ENCODE data around the gene NR2C2AP. TPM values are rescaled to one million over a fixed set of nuclear protein-coding genes. Genes with fewer than 3 reads are reported as not detected.

NR2C2AP gene
- total RNA-seq, 1 donor from 2014 or later, result 8.3 TPM

DNA sequence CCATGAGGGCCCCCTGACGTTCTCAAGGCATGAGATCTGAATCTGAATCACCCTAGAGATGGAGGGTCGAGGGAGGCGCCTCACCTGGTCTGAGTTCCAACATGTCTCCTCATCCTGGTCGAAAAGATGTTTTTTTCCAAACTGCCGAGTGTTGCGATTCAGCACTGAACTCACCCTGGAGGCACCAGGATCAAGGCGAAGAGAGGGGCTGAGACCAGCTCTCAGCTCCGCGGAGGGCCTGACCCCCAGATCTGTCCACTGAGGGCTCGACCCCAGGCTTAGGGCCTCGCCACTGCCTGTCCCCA lies 555 bp downstream of the NR2C2AP start:
- Mint-ChIP-seq H3K4me1 (ENCODE audit: low read depth) (peaks cover 14% of the 10 kb centered on the region), H3K27me3 (ENCODE audit: low read depth) (peaks cover 4% of the 10 kb centered on the region), H3K36me3 (ENCODE audit: low read depth) (peaks cover 9% of the 10 kb centered on the region), H3K9me3 (ENCODE audit: low read depth) (no peaks in the 10 kb centered on the region), H3K27ac (ENCODE audit: unreplicated experiment) (peak overlapping the region; percentile 80), H3K4me3 (ENCODE audit: unreplicated experiment) (peak overlapping the region; percentile 88)
- TF ChIP-seq, protein P1, sequence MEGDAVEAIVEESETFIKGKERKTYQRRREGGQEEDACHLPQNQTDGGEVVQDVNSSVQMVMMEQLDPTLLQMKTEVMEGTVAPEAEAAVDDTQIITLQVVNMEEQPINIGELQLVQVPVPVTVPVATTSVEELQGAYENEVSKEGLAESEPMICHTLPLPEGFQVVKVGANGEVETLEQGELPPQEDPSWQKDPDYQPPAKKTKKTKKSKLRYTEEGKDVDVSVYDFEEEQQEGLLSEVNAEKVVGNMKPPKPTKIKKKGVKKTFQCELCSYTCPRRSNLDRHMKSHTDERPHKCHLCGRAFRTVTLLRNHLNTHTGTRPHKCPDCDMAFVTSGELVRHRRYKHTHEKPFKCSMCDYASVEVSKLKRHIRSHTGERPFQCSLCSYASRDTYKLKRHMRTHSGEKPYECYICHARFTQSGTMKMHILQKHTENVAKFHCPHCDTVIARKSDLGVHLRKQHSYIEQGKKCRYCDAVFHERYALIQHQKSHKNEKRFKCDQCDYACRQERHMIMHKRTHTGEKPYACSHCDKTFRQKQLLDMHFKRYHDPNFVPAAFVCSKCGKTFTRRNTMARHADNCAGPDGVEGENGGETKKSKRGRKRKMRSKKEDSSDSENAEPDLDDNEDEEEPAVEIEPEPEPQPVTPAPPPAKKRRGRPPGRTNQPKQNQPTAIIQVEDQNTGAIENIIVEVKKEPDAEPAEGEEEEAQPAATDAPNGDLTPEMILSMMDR (IDR thresholded peaks at IDR 0.05), result no peak
- DNase-seq (ENCODE audit: low spot score), result no peak

DNA sequence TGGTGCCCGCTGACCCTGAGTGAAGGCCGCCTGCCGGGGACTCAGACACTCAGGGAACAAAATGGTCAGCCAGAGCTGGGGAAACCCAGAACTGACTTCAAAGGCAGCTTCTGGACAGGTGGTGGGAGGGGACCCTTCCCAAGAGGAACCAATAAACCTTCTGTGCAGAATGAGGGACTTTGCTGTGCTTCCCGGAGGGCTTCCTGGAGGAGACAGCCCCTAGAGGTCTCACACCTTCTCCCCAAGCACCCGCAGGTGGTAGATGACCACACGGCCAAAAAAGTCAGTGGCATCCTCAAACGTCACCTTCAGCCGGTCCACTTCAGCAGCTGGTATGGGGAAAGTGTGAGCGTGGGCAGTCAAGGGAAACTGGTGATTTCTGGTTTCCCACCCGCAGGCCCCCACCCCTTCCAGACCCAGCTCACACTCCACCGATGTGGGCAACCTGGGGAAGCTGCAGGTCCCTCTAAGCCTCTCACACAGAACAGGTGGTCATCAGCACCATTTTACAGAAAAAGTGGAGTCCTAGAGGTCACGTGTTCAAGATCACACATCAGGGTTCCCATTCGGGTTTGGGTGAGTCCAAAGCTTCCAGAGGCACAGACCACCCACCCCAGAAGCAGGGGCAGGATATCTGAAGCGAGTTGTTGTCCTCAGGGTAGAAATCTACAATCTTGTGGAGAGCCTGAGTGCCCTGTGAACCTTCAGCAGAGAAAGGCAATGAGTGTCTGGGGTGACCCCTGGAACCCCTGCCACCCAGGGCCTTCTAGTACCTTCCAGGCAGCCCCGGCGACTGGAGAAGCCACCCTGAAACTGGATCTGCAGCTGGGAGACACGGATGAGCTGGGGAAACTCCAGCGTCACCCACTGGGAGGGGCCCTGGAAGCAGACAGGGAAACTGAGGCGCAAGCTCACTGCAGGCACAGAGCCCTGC lies 1.2 kb downstream of the NR2C2AP start:
- TF ChIP-seq, protein P1 (IDR thresholded peaks at IDR 0.05), result no peak
- peak overlapping the region; percentile 80 for H3K27ac Mint-ChIP-seq (ENCODE audit: unreplicated experiment)
- H3K4me1 Mint-ChIP-seq (ENCODE audit: low read depth), result peaks cover 14% of the 10 kb centered on the region
- DNase-seq (ENCODE audit: low spot score), result no peak
- H3K36me3 Mint-ChIP-seq (ENCODE audit: low read depth), result peaks cover 9% of the 10 kb centered on the region
- H3K9me3 Mint-ChIP-seq (ENCODE audit: low read depth), result no peaks in the 10 kb centered on the region
- H3K27me3 Mint-ChIP-seq (ENCODE audit: low read depth), result peaks cover 3% of the 10 kb centered on the region
- H3K4me3 Mint-ChIP-seq (ENCODE audit: unreplicated experiment), result peak overlapping the region; percentile 88

DNA sequence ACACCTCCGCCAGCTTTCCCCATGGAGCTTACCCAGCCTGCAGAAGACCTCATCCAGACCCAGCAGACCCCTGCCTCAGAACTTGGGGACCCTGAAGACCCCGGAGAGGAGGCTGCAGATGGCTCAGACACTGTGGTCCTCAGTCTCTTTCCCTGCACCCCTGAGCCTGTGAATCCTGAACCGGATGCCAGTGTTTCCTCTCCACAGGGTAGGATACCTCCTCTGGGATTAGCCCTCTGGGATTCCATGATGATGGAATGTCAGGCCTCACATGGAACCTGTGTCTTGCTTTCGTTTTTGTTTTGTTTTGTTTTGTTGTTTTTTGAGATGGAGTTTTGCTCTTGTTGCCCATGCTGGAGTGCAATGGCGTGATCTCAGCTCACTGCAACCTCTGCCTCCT lies 9.3 kb downstream of the NR2C2AP start:
- Mint-ChIP-seq H3K27me3 (ENCODE audit: low read depth) (no peaks in the 10 kb centered on the region), H3K4me3 (ENCODE audit: unreplicated experiment) (peak overlapping the region; percentile 93), H3K27ac (ENCODE audit: unreplicated experiment) (peak overlapping the region; percentile 76), H3K36me3 (ENCODE audit: low read depth) (peaks cover 13% of the 10 kb centered on the region), H3K9me3 (ENCODE audit: low read depth) (no peaks in the 10 kb centered on the region), H3K4me1 (ENCODE audit: low read depth) (peaks cover 43% of the 10 kb centered on the region)
- DNase-seq (ENCODE audit: low spot score), result no peak
- TF ChIP-seq, protein P1 (IDR thresholded peaks at IDR 0.05), result no peak

DNA sequence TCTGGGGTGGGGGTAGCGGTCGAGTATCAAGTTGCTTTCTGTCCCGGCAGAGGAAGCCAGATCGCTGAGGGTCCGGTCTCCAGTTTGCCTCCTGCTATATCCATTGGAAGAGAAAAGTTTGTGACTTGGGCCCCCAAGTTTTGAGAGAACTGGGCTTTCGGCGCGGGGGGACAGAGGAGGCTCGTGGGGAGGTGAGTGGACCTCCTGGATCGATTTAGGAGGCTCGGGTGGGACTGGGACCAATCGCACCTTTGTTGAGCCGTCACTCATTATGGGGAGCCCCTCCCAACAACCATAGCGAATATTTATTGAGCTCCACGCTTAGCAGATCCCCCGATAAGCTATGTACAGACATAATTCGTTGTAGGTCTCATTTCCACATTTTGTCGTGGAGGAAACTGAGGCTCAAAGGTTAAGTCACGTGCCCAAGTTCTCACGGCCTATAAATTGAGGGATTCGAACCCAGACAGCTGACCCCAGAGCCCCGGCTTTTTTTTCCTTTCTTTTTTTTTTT lies 10.2 kb downstream of the NR2C2AP start:
- peak overlapping the region; percentile 98 for H3K27ac Mint-ChIP-seq (ENCODE audit: unreplicated experiment)
- peaks cover 8% of the 10 kb centered on the region for H3K36me3 Mint-ChIP-seq (ENCODE audit: low read depth)
- peaks cover 43% of the 10 kb centered on the region for H3K4me1 Mint-ChIP-seq (ENCODE audit: low read depth)
- TF ChIP-seq, protein P1 (IDR thresholded peaks at IDR 0.05), result no peak
- H3K27me3 Mint-ChIP-seq (ENCODE audit: low read depth), result no peaks in the 10 kb centered on the region
- H3K4me3 Mint-ChIP-seq (ENCODE audit: unreplicated experiment), result peak overlapping the region; percentile 93
- no peaks in the 10 kb centered on the region for H3K9me3 Mint-ChIP-seq (ENCODE audit: low read depth)
- no peak for DNase-seq (ENCODE audit: low spot score)

DNA sequence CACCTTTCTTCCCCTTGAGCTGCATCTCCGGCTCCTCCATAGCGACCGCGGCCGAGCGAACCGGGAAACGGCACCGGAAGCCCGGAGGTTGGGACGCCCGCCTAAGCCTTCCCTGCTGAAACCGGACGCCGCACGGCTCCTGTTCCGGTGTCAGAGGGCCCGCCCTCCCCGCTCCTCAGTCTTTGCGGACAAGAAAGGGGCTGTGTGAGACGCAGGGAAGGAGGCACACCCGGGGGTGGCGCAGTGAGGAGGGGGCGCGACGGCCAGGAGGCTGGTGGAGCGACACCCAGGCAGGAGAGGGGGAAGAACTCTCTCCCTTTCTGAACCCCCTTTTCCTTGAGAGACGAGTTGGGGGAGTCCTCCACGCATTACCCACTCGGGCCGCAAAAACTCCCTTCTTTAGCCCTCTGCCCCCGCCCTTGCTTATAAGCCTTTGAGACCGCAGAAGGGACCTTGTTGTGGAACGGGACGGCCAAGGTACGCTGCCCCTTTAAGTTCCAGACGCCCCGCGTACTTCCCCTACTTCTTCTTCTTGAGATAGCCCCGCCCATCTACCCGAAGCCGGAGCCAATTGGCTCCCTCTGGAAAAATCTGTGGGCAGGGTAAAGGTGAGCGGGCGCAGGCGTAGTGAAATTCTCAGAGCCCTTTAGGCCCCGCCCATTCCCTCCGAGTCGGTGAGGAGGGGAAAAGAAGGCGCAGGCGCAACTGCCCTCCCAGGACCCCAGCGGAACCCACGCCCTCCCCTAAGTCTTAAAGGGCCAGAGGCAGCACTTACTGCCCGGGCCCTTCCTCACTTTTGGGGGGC lies 10.9 kb downstream of the NR2C2AP start, which contains the start of the genes BORCS8 and RFXANK:
Gene BORCS8, minus strand, starts transcription at position 75 of the 805 bp plus-strand sequence. Its CDS starts 35 bp downstream, at position 40.
Gene RFXANK, plus strand, starts transcription at position 181 of the 805 bp plus-strand sequence. CDS start 1,689 bp downstream, outside the sequence.
- DNase-seq (ENCODE audit: low spot score), result peak; percentile 99
- Mint-ChIP-seq H3K4me1 (ENCODE audit: low read depth) (peaks cover 43% of the 10 kb centered on the region), H3K9me3 (ENCODE audit: low read depth) (no peaks in the 10 kb centered on the region), H3K4me3 (ENCODE audit: unreplicated experiment) (peak within 1 kb of the TSS; percentile 93), H3K36me3 (ENCODE audit: low read depth) (peaks cover 7% of the 10 kb centered on the region), H3K27me3 (ENCODE audit: low read depth) (no peaks in the 10 kb centered on the region), H3K27ac (ENCODE audit: unreplicated experiment) (peak within 1 kb of the TSS; percentile 98)
- TF ChIP-seq, protein P1 (IDR thresholded peaks at IDR 0.05), result no peak
